H1 (cell line): ENCODE results near the gene CDC27. TPM values are rescaled to one million over a fixed set of nuclear protein-coding genes. Genes with fewer than 3 reads are reported as not detected.

Experiments
- CTCF ChIA-PET: fragments of 300-600 bp; sonication (Branson Sonifier 250); formaldehyde crosslinking; loops from one replicate; lab custom pipeline; 2021; ENCODE audit not compliant: partially characterized antibody; lab: Charles Lee
- POLR2A ChIA-PET: fragments of 300-600 bp; sonication (Branson Sonifier 250); formaldehyde crosslinking; loops from one replicate; lab custom pipeline; 2021; ENCODE audit warnings: inconsistent platforms; ENCODE audit not compliant: partially characterized antibody; lab: Charles Lee
- DNase-seq, 2 experiments: peaks; one replicate each; pipeline versions ENCODE4 v3.0.0 to v3.0.0-alpha.2; 2010 to 2022; ENCODE audit warnings: low spot score in 2 of 2, low read depth in 1 of 2, mixed read lengths in 1 of 2
- FAIRE-seq: peaks from 2 replicates; lab custom pipeline; 2011; peaks lifted over from hg19 to GRCh38; lab: Jason Lieb, UNC
- H2AFZ ChIP-seq: 2 replicates; pipeline ENCODE4 v1.8.1; 2012; ENCODE audit warnings: low read length, inconsistent platforms
- H2AK5ac ChIP-seq: 2 replicates; pipeline ENCODE4 v1.6.1; 2013; ENCODE audit warnings: low read depth, low read length
- H2BK120ac ChIP-seq: replicated peaks from 2 replicates; pipeline ENCODE3; 2013; ENCODE audit warnings: low read depth, low read length, inconsistent platforms
- H2BK12ac ChIP-seq: 2 replicates; pipeline ENCODE4 v1.6.1; 2013; ENCODE audit warnings: low read depth, low read length
- H2BK15ac ChIP-seq: 2 replicates; pipeline ENCODE4 v1.6.1; 2013; ENCODE audit warnings: low read length
- H2BK20ac ChIP-seq: 2 replicates; pipeline ENCODE4 v1.6.1; 2013; ENCODE audit warnings: low read length
- H2BK5ac ChIP-seq: 2 replicates; pipeline ENCODE4 v1.6.1; 2013; ENCODE audit warnings: low read depth, low read length
- H3K14ac ChIP-seq: 2 replicates; pipeline ENCODE4 v1.6.1; 2013; ENCODE audit warnings: inconsistent platforms; ENCODE audit not compliant: insufficient read length
- H3K18ac ChIP-seq: 2 replicates; pipeline ENCODE4 v1.6.1; 2013; ENCODE audit warnings: low read length; ENCODE audit errors: extremely low read depth
- H3K23ac ChIP-seq: 2 replicates; pipeline ENCODE4 v1.6.1; 2013; ENCODE audit warnings: inconsistent platforms; ENCODE audit not compliant: insufficient read length
- H3K23me2 ChIP-seq: 2 replicates; pipeline ENCODE4 v1.6.1; 2013; ENCODE audit warnings: low read depth, low read length
- H3K27ac ChIP-seq: 2 replicates; pipeline ENCODE4 v1.6.1; 2011; ENCODE audit warnings: low read depth, low read length, inconsistent platforms
- H3K27me3 ChIP-seq, 4 experiments: replicated peaks in 1 of 4; 1 replicate in 1 of 4; 2 replicates in 3 of 4; pipeline versions ENCODE4 v1.6.1 to v1.8.1; 2011 to 2013; ENCODE audit warnings: low read length in 3 of 4, mild to moderate bottlenecking in 3 of 4, inconsistent platforms in 2 of 4, mixed read lengths in 2 of 4, moderate library complexity in 1 of 4; ENCODE audit not compliant: control insufficient read depth in 3 of 4, insufficient read depth in 3 of 4; ENCODE audit errors: extremely low read depth in 1 of 4
- H3K36me3 ChIP-seq, 4 experiments: 2 replicates each; pipeline versions ENCODE4 v1.6.1 to v1.8.1; 2011 to 2013; ENCODE audit warnings: mild to moderate bottlenecking in 4 of 4, low read length in 3 of 4, moderate library complexity in 2 of 4, control low read depth in 1 of 4, inconsistent platforms in 1 of 4; ENCODE audit not compliant: insufficient read depth in 4 of 4, control insufficient read depth in 2 of 4
- H3K4ac ChIP-seq: replicated peaks from 2 replicates; pipeline ENCODE3; 2013; ENCODE audit warnings: low read length, low read depth, mixed read lengths, inconsistent platforms; ENCODE audit not compliant: insufficient read length
- H3K4me1 ChIP-seq, 4 experiments: replicated peaks in 1 of 4; 1 replicate in 1 of 4; 2 replicates in 3 of 4; pipeline versions ENCODE4 v1.6.1 to v1.8.1; 2011 to 2013; ENCODE audit warnings: low read length in 3 of 4, inconsistent platforms in 2 of 4, mixed read lengths in 1 of 4; ENCODE audit not compliant: insufficient read depth in 4 of 4, control insufficient read depth in 3 of 4
- H3K4me2 ChIP-seq, 2 experiments: 2 replicates each; pipeline versions ENCODE4 v1.6.1 to v1.8.1; 2011 to 2013; ENCODE audit warnings: low read depth in 2 of 2, low read length in 2 of 2, control low read depth in 1 of 2, inconsistent platforms in 1 of 2, mild to moderate bottlenecking in 1 of 2; ENCODE audit not compliant: insufficient read depth in 1 of 2
- H3K4me3 ChIP-seq, 4 experiments: fragments of 200-600, 300-600 bp in 1 of 4; sonication (generic), shearing (Covaris generic), sonication (Bioruptor Twin) in 1 of 4; 2 replicates each; pipeline versions ENCODE4 v1.5.1 to v1.8.1; 2011 to 2016; ENCODE audit warnings: low read length in 4 of 4, low read depth in 3 of 4, control low read depth in 2 of 4, inconsistent platforms in 2 of 4, mild to moderate bottlenecking in 2 of 4, mixed read lengths in 1 of 4, moderate library complexity in 1 of 4; ENCODE audit not compliant: insufficient read depth in 2 of 4; ENCODE audit errors: extremely low read depth in 1 of 4
- H3K56ac ChIP-seq: replicated peaks from 2 replicates; pipeline ENCODE3; 2013; ENCODE audit warnings: low read depth, mild to moderate bottlenecking, mixed read lengths, low read length, inconsistent platforms; ENCODE audit not compliant: insufficient read length
- H3K79me1 ChIP-seq: 2 replicates; pipeline ENCODE4 v1.6.1; 2013; ENCODE audit warnings: low read depth, low read length, control low read depth
- H3K79me2 ChIP-seq, 2 experiments: 2 replicates each; pipeline versions ENCODE4 v1.6.1 to v1.8.1; 2012 to 2013; ENCODE audit warnings: low read length in 2 of 2, mild to moderate bottlenecking in 2 of 2, inconsistent platforms in 1 of 2; ENCODE audit not compliant: insufficient read depth in 2 of 2, control insufficient read depth in 1 of 2
- H3K9ac ChIP-seq, 4 experiments: replicated peaks in 1 of 4; 1 replicate in 1 of 4; 2 replicates in 3 of 4; pipeline versions ENCODE4 v1.6.1 to v1.8.1; 2011 to 2013; ENCODE audit warnings: low read depth in 3 of 4, low read length in 3 of 4, control low read depth in 2 of 4, mild to moderate bottlenecking in 2 of 4, moderate library complexity in 2 of 4, inconsistent platforms in 1 of 4; ENCODE audit errors: extremely low read depth in 1 of 4
- H3K9me3 ChIP-seq, 2 experiments: 2 replicates each; pipeline versions ENCODE4 v1.6.1 to v1.8.1; 2012 to 2013; ENCODE audit warnings: mild to moderate bottlenecking in 2 of 2, moderate library complexity in 2 of 2, control low read depth in 1 of 2, inconsistent platforms in 1 of 2, low read depth in 1 of 2, low read length in 1 of 2, mixed read lengths in 1 of 2; ENCODE audit not compliant: insufficient read depth in 2 of 2
- H4K20me1 ChIP-seq, 2 experiments: replicated peaks in 1 of 2; 2 replicates each; pipeline versions ENCODE3 to v1.8.1; 2011 to 2013; ENCODE audit warnings: inconsistent platforms in 2 of 2, low read length in 2 of 2, mild to moderate bottlenecking in 1 of 2; ENCODE audit not compliant: insufficient read depth in 2 of 2, control insufficient read depth in 1 of 2
- H4K5ac ChIP-seq: 2 replicates; pipeline ENCODE4 v1.6.1; 2013; ENCODE audit warnings: low read length, low read depth, mixed read lengths, inconsistent platforms; ENCODE audit not compliant: insufficient read length
- H4K8ac ChIP-seq: 2 replicates; pipeline ENCODE4 v1.8.0; 2013; ENCODE audit warnings: mild to moderate bottlenecking, moderate library complexity, low read length, inconsistent platforms; ENCODE audit not compliant: insufficient read depth; ENCODE audit errors: extremely low read depth
- H4K91ac ChIP-seq: replicated peaks from 2 replicates; pipeline ENCODE3; 2013; ENCODE audit warnings: low read length, mixed read lengths, inconsistent platforms; ENCODE audit not compliant: insufficient read length
- CHD2 ChIP-seq: IDR thresholded peaks from 2 replicates; pipeline ENCODE4 v1.6.1; 2012; ENCODE audit warnings: low read length, improper control_type of control experiment
- FOSL1 ChIP-seq: IDR thresholded peaks from 2 replicates; pipeline ENCODE4 v1.6.1; 2011; ENCODE audit warnings: mild to moderate bottlenecking, low read depth, low read length, moderate library complexity; ENCODE audit not compliant: insufficient read depth
- HDAC2 ChIP-seq, 2 experiments: fragments of 300-600 bp in 1 of 2; sonication (generic) in 1 of 2; IDR thresholded peaks; 2 replicates each; pipeline ENCODE4 v1.6.1; 2011 to 2012; ENCODE audit warnings: low read depth in 2 of 2, low read length in 2 of 2, mild to moderate bottlenecking in 2 of 2, moderate library complexity in 2 of 2, borderline replicate concordance in 1 of 2, inconsistent platforms in 1 of 2
- KDM4A ChIP-seq: IDR thresholded peaks from one replicate; pipeline ENCODE4 v1.7.1; 2012; ENCODE audit warnings: low read depth, mild to moderate bottlenecking, moderate library complexity, low read length, inconsistent platforms; ENCODE audit not compliant: severe bottlenecking
- MAX ChIP-seq: IDR thresholded peaks from 2 replicates; pipeline ENCODE4 v1.6.1; 2012; ENCODE audit warnings: inconsistent platforms
- PHF8 ChIP-seq: fragments of 200-600 bp; sonication (generic); conservative IDR thresholded peaks from 2 replicates; pipeline ENCODE4 v1.7.1; 2012; ENCODE audit warnings: low read depth, mild to moderate bottlenecking, inconsistent platforms, low read length, moderate library complexity
- RXRA ChIP-seq: IDR thresholded peaks from 2 replicates; pipeline ENCODE4 v1.6.1; 2011; ENCODE audit warnings: low read depth, mild to moderate bottlenecking, low read length, moderate library complexity; ENCODE audit not compliant: insufficient read depth
- SP1 ChIP-seq: IDR thresholded peaks from 2 replicates; pipeline ENCODE4 v1.6.1; 2011; ENCODE audit warnings: low read depth, low read length
- SP2 ChIP-seq: IDR thresholded peaks from 2 replicates; pipeline ENCODE4 v1.6.1; 2012; ENCODE audit warnings: mild to moderate bottlenecking, low read length, inconsistent platforms
- SP4 ChIP-seq: IDR thresholded peaks from 2 replicates; pipeline ENCODE4 v1.6.1; 2012; ENCODE audit warnings: low read length, inconsistent platforms
- TAF1 ChIP-seq: IDR thresholded peaks from 2 replicates; pipeline ENCODE4 v1.6.1; 2011; ENCODE audit warnings: mild to moderate bottlenecking, low read depth, low read length
- WGBS, 2 experiments: shearing (Covaris generic) in 1 of 2; methylation state at CpG; one replicate each; pipeline versions ENCODE4 v1.1.6 to v1.1.7; 2013 to 2015; ENCODE audit warnings: low lambda C conversion rate in 2 of 2, mixed read lengths in 2 of 2, inconsistent platforms in 1 of 2, low coverage in 1 of 2, missing lambda C conversion rate in 1 of 2; ENCODE audit not compliant: insufficient replicate concordance in 2 of 2, insufficient coverage in 1 of 2, insufficient read length in 1 of 2; ENCODE audit errors: extremely low coverage in 1 of 2, missing lambda C conversion rate in 1 of 2; 5-methylcytosine and 5-hydroxymethylcytosine counted together
- polyA plus RNA-seq, 7 experiments: library from polyadenylated mRNA; depleted of rRNA in 3 of 7; stranded (reverse) in 5 of 7; unstranded in 2 of 7; fragments of >200 nt in 5 of 7; fragments of 200-250 nt in 2 of 7; gene quantifications; 1 replicate in 5 of 7; 2 replicates in 1 of 7; 4 replicates in 1 of 7; pipeline versions ENCODE4 v1.2.1 to v1.2.3, GENCODE V29; 2011 to 2013; ENCODE audit warnings: missing spikeins in 2 of 7, mixed read lengths in 2 of 7
- total RNA-seq: library from RNA; stranded (reverse); fragmentation: NEBNext Ultra II Directional; extraction: Animal tissue kit (Norgen Biotek cat#: 25700); gene quantifications from 2 replicates; pipeline ENCODE4 v1.2.1, GENCODE V29; 2021

CDC27 gene
- total and polyA plus RNA-seq, 2 of the 8 experiments (the other 6 are each of a cell fraction or from before 2014, with no cell fraction given), result 41.9 to 87.5 TPM

GRCh38 chr17:47099987-47100711 is 88.9 kb downstream of the CDC27 start:
- no peak overlapping the region for H3K56ac ChIP-seq
- no peaks in the 10 kb centered on the region for H3K9me3 ChIP-seq
- no peak overlapping the region for H2BK15ac ChIP-seq
- peaks cover 0 to 5% of the 10 kb centered on the region in 2 experiments; a peak in 2 of 4 replicates for H3K79me2 ChIP-seq
- H4K5ac ChIP-seq, result peak overlapping the region; percentile 76
- no peaks in the 10 kb centered on the region for H4K20me1 ChIP-seq
- H2BK120ac ChIP-seq, result no peak overlapping the region
- H3K27ac ChIP-seq, result no peak overlapping the region
- H3K36me3 ChIP-seq, result no peaks in the 10 kb centered on the region; a peak in 1 of 8 replicates
- no peak overlapping the region for H2BK5ac ChIP-seq
- peak; percentile 95 for TF ChIP-seq SP1
- TF ChIP-seq FOSL1, result no peak
- TF ChIP-seq RXRA, result no peak
- no peak for TF ChIP-seq SP4
- peak; percentile 70 for TF ChIP-seq SP2
- TF ChIP-seq CHD2, result peak; percentile 82
- TF ChIP-seq TAF1, result 0 out of 2 replicates have a peak, but pooled peaks have one; percentile 20
- TF ChIP-seq MAX, result peak; percentile 31
- peak in 1 of 2 experiments; percentile 76; a peak in 1 of 4 replicates for TF ChIP-seq HDAC2 (IDR thresholded peaks at IDR 0.05; ENCODE audit: borderline replicate concordance in 1 of 2, low read depth in 2 of 2, low read length in 2 of 2)
- TF ChIP-seq PHF8, result peak; percentile 62; the same call in 1 of the 2 replicates
- peak; percentile 91 for TF ChIP-seq KDM4A
- no peak overlapping the region for H2AFZ ChIP-seq
- H4K91ac ChIP-seq, result no peak overlapping the region
- no peak overlapping the region for H3K23ac ChIP-seq
- ChIA-PET POLR2A (no interaction called here), CTCF (no interaction called here)
- no peak overlapping the region for H2AK5ac ChIP-seq
- 6% methylated on average over 22 of the region's 42 CpGs; no CpG with 5 or more reads in 1 of the 2 experiments for WGBS, 2 experiments
- no peaks in the 10 kb centered on the region for H3K4me1 ChIP-seq
- peak overlapping the region; percentile 62 to 86 (median 77) for H3K4me3 ChIP-seq
- no peaks in the 10 kb centered on the region for H3K79me1 ChIP-seq
- peak; percentile 44 to 97 for DNase-seq
- no peak overlapping the region for H3K14ac ChIP-seq
- peaks cover 4% of the 10 kb centered on the region; the same call in 1 of the 2 replicates for H3K23me2 ChIP-seq
- no peak overlapping the region for H3K4ac ChIP-seq
- H2BK12ac ChIP-seq, result no peak overlapping the region
- peak overlapping the region; percentile 74 to 85 for H3K4me2 ChIP-seq
- H3K27me3 ChIP-seq, result no peaks in the 10 kb centered on the region
- peak overlapping the region; percentile 14 for H4K8ac ChIP-seq
- H3K18ac ChIP-seq, result peak overlapping the region; percentile 83; the same call in 1 of the 2 replicates
- FAIRE-seq, result no peak
- H3K9ac ChIP-seq, result peak overlapping the region in 3 of 4 experiments; percentile 51 to 63 (median 52); a peak in 5 of 7 replicates
- H2BK20ac ChIP-seq, result no peak overlapping the region
